OCI-LY7 (cell line): Measurements from ENCODE around the gene NOS3. TPM values are rescaled to one million over a fixed set of nuclear protein-coding genes. Genes with fewer than 3 reads are reported as not detected.

Source experiments
- BruUV-seq: library from RNA; stranded (reverse); fragments of 400-500 nt; replicated peaks from 2 replicates; lab custom pipeline; 2021; lab: Mats Ljungman, UMichigan
- CTCF ChIA-PET: fragments of 300-600 bp; sonication (Branson Sonifier 250); formaldehyde crosslinking; loops from one replicate; lab custom pipeline; 2022; ENCODE audit warnings: antibody characterized with exemption; ENCODE audit not compliant: unreplicated experiment; lab: Charles Lee
- POLR2A ChIA-PET: fragments of 300-600 bp; sonication (Branson Sonifier 250); formaldehyde crosslinking; loops from one replicate; lab custom pipeline; 2022; ENCODE audit warnings: antibody characterized with exemption; lab: Charles Lee
- DNase-seq: peaks from one replicate; pipeline ENCODE4 v3.0.0-alpha.2; 2015; ENCODE audit warnings: low spot score
- H2AFZ ChIP-seq: fragments of 200-600 bp; sonication (generic), shearing (Covaris generic); 2 replicates; pipeline ENCODE4 v1.6.1; 2014; ENCODE audit warnings: mild to moderate bottlenecking, antibody characterized with exemption, low read length, moderate library complexity
- H3K27ac ChIP-seq: fragments of 200-600 bp; sonication (generic); 2 replicates; pipeline ENCODE4 v1.5.1; 2014; ENCODE audit warnings: mixed run types, low read depth, mild to moderate bottlenecking, moderate library complexity, low read length, inconsistent platforms; ENCODE audit not compliant: poor library complexity, severe bottlenecking
- H3K36me3 ChIP-seq: fragments of 200-600 bp; sonication (generic); 2 replicates; pipeline ENCODE4 v1.6.1; 2014; ENCODE audit warnings: mild to moderate bottlenecking, antibody characterized with exemption, low read length, moderate library complexity, mixed read lengths; ENCODE audit not compliant: insufficient read depth
- H3K4me1 ChIP-seq: fragments of 200-600 bp; sonication (generic); 2 replicates; pipeline ENCODE4 v1.5.1; 2014; ENCODE audit warnings: mild to moderate bottlenecking, low read length; ENCODE audit not compliant: insufficient read depth, poor library complexity, severe bottlenecking
- H3K4me2 ChIP-seq: fragments of 200-600 bp; sonication (generic); 2 replicates; pipeline ENCODE4 v1.6.1; 2014; ENCODE audit warnings: mild to moderate bottlenecking, low read length
- H3K4me3 ChIP-seq: fragments of 200-600 bp; sonication (generic); 2 replicates; pipeline ENCODE4 v1.5.1; 2014; ENCODE audit warnings: mild to moderate bottlenecking, low read depth, low read length; ENCODE audit not compliant: poor library complexity, severe bottlenecking
- H3K79me2 ChIP-seq: fragments of 200-600 bp; sonication (generic); 2 replicates; pipeline ENCODE4 v1.6.1; 2016; ENCODE audit warnings: low read depth, mild to moderate bottlenecking, low read length, moderate library complexity, mixed read lengths; ENCODE audit not compliant: insufficient read depth
- H3K9me2 ChIP-seq: fragments of 200-600 bp; sonication (generic); 2 replicates; pipeline ENCODE4 v1.6.1; 2016; ENCODE audit warnings: mild to moderate bottlenecking, low read length, mixed read lengths; ENCODE audit not compliant: insufficient read depth
- H3K9me3 ChIP-seq: fragments of 200-600 bp; sonication (generic); 2 replicates; pipeline ENCODE4 v1.6.1; 2014; ENCODE audit warnings: mild to moderate bottlenecking, mixed run types, low read length, mixed read lengths
- H4K20me1 ChIP-seq: fragments of 200-600 bp; sonication (generic); 2 replicates; pipeline ENCODE4 v1.6.1; 2014; ENCODE audit warnings: mild to moderate bottlenecking, antibody characterized with exemption, low read length, moderate library complexity, mixed read lengths; ENCODE audit not compliant: insufficient read depth
- CTCF ChIP-seq: fragments of 200-600 bp; sonication (generic); conservative IDR thresholded peaks from 2 replicates; pipeline ENCODE4 v1.5.1; 2014; ENCODE audit warnings: mild to moderate bottlenecking, antibody characterized with exemption, low read length, moderate library complexity, mixed read lengths
- EZH2phosphoT487 ChIP-seq: fragments of 200-600 bp; sonication (generic); IDR thresholded peaks from 2 replicates; pipeline ENCODE4 v1.6.1; 2018; ENCODE audit warnings: low read depth, borderline replicate concordance, mild to moderate bottlenecking, mixed run types, antibody characterized with exemption, low read length, moderate library complexity, mixed read lengths
- intact Hi-C: fragments of 100-400 bp; cut with micrococcal nuclease; formaldehyde crosslinking; loops from one replicate; pipeline ENCODE4 v1.10.0; 2022; ENCODE audit not compliant: unreplicated experiment
- total RNA-seq, 2 experiments: library from RNA; depleted of rRNA in 1 of 2; stranded (reverse); fragments of >200 nt in 1 of 2; shearing (Covaris generic) in 1 of 2; gene quantifications; 2 replicates each; pipeline ENCODE4 v1.2.3, GENCODE V29; 2014 to 2022

Gene NOS3
- total RNA-seq, 2 experiments from 2014 or later, result 0.78 to 0.82 TPM

GRCh38 chr7:150999001-150999400, 8.2 kb downstream of the NOS3 start:
- H3K27ac ChIP-seq, result no peak overlapping the region
- H3K4me2 ChIP-seq, result no peak overlapping the region
- H3K4me1 ChIP-seq, result peaks cover 21% of the 10 kb centered on the region
- intact Hi-C loops, result no loop called here
- H2AFZ ChIP-seq, result no peak overlapping the region
- H3K9me3 ChIP-seq, result no peaks in the 10 kb centered on the region
- H3K36me3 ChIP-seq, result no peaks in the 10 kb centered on the region
- no peaks in the 10 kb centered on the region for H3K79me2 ChIP-seq
- ChIA-PET POLR2A (interaction anchor here (0.6 kb wide), 2 partner anchors 15 to 64 kb away, joined by 3 read pairs; no protein-coding TSS in a partner anchor), CTCF (no interaction called here)
- no peak overlapping the region for H3K4me3 ChIP-seq
- TF ChIP-seq EZH2phosphoT487 (no peak), CTCF (no peak)
- H3K9me2 ChIP-seq, result no peaks in the 10 kb centered on the region
- no peaks in the 10 kb centered on the region for H4K20me1 ChIP-seq
- DNase-seq, result no peak
- no TSS peak for BruUV-seq

DNA sequence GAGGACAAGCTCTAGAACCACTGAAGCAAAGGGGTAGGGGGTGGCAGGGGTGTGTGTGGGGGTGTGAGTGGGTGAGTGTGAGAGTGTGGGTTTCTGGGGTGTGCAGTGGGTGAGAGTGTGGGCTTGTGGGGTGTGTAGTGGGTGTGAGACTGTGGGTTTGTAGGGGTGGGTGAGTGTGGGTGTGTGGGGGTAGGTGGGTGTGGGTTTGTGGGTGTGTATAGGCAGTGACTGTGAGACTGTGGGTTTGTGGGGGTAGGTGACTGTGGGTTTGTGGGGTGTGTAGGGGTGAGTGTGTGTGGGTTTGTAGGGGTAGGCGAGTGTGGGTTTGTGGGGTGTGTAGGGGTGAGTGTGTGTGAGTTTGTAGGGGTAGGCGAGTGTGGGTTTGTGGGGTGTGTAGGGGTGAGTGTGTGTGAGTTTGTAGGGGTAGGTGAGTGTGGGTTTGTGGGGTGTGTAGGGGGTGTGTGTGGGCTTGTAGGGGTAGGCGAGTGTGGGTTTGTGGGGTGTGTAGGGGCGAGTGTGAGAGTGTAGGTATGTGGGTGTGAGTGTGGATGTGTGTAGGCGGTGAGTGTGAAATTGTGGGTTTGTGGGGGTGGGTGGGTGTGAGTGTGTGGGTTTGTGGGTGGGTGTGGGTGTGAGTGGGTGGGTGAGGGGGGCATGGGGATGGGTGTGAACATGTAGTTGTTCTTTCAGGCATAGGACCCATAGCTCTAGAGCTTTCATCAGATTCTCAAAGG, 8.8 kb downstream of the NOS3 start:
- POLR2A ChIA-PET, result interaction anchor here (0.6 kb wide), 2 partner anchors 16 to 64 kb away, joined by 3 read pairs; no protein-coding TSS in a partner anchor
- H3K4me1 ChIP-seq, result peaks cover 15% of the 10 kb centered on the region
- H3K36me3 ChIP-seq, result no peaks in the 10 kb centered on the region
- H3K9me3 ChIP-seq, result no peaks in the 10 kb centered on the region
- TF ChIP-seq EZH2phosphoT487, result no peak
- no peak for TF ChIP-seq CTCF
- H3K79me2 ChIP-seq, result no peaks in the 10 kb centered on the region
- H2AFZ ChIP-seq, result no peak overlapping the region
- intact Hi-C loops, result no loop called here
- BruUV-seq, result no TSS peak
- H4K20me1 ChIP-seq, result no peaks in the 10 kb centered on the region
- DNase-seq, result no peak
- no peak overlapping the region for H3K4me3 ChIP-seq
- CTCF ChIA-PET, result no interaction called here
- no peak overlapping the region for H3K4me2 ChIP-seq
- no peak overlapping the region for H3K27ac ChIP-seq
- H3K9me2 ChIP-seq, result no peaks in the 10 kb centered on the region

GRCh38 chr7:151000897-151001495, 10.2 kb downstream of the NOS3 start:
- intact Hi-C loops, result no loop called here
- BruUV-seq, result no TSS peak
- CTCF ChIA-PET, result interaction anchor here (0.5 kb wide), 1 partner anchor 62 kb away, joined by 3 read pairs; no protein-coding TSS in a partner anchor
- DNase-seq, result no peak
- TF ChIP-seq EZH2phosphoT487 (no peak), CTCF (no peak)
- H3K9me3 ChIP-seq, result no peaks in the 10 kb centered on the region
- H3K4me1 ChIP-seq, result peaks cover 9% of the 10 kb centered on the region
- no peaks in the 10 kb centered on the region for H4K20me1 ChIP-seq
- POLR2A ChIA-PET, result no interaction called here
- H3K4me3 ChIP-seq, result no peak overlapping the region
- no peaks in the 10 kb centered on the region for H3K36me3 ChIP-seq
- H3K4me2 ChIP-seq, result no peak overlapping the region
- H2AFZ ChIP-seq, result no peak overlapping the region
- H3K9me2 ChIP-seq, result no peaks in the 10 kb centered on the region
- no peak overlapping the region for H3K27ac ChIP-seq
- no peaks in the 10 kb centered on the region for H3K79me2 ChIP-seq
